HCT116 (cell line): ENCODE data around the gene FOXK1. TPM values are rescaled to one million over a fixed set of nuclear protein-coding genes. Genes with fewer than 3 reads are reported as not detected.

Source experiments
- ATAC-seq: fragments of 200-7000 bp; cut with Tn5 transposase; 2 replicates; pipeline ENCODE4 v1.9.1; 2020; ENCODE audit warnings: mild to moderate bottlenecking, moderate library complexity
- BruUV-seq: library from RNA; stranded (reverse); fragments of 400-500 nt; replicated peaks from 2 replicates; lab custom pipeline; 2021; lab: Mats Ljungman, UMichigan
- CTCF ChIA-PET: fragments of 300-600 bp; sonication (Branson Sonifier 250); formaldehyde crosslinking; loops from one replicate; lab custom pipeline; 2021; ENCODE audit warnings: antibody characterized with exemption; lab: Charles Lee
- POLR2A ChIA-PET: fragments of 300-600, 350-600 bp; sonication (Branson Sonifier 250); formaldehyde crosslinking; loops from one replicate; lab custom pipeline; 2021; ENCODE audit warnings: antibody characterized with exemption; lab: Charles Lee
- RAD21 ChIA-PET, 2 experiments: fragments of 300-600 bp; sonication (Branson Sonifier 250); formaldehyde crosslinking; loops; one replicate each; lab custom pipeline; 2023; ENCODE audit warnings: low total read pairs in 2 of 2; ENCODE audit not compliant: uncharacterized antibody in 2 of 2, unreplicated experiment in 2 of 2, low non-redundant PET in 1 of 2; lab: Charles Lee
- DNase-seq: peaks from one replicate; pipeline ENCODE4 v3.0.0-alpha.2; 2010; ENCODE audit warnings: low read depth, low spot score
- H2AFZ ChIP-seq: fragments of 200-600 bp; shearing (Covaris generic), sonication (generic); 2 replicates; pipeline ENCODE4 v1.6.1; 2017; ENCODE audit warnings: low read depth, mixed run types, mixed read lengths, antibody characterized with exemption, low read length; ENCODE audit not compliant: poor library complexity, severe bottlenecking
- H3K27ac ChIP-seq: 2 replicates; pipeline ENCODE4 v1.5.1; 2012; ENCODE audit warnings: low read depth, low read length
- H3K27me3 ChIP-seq: fragments of 200-600 bp; sonication (generic); 2 replicates; pipeline ENCODE4 v1.6.1; 2016; ENCODE audit warnings: mixed run types, low read length, mixed read lengths; ENCODE audit not compliant: insufficient read depth
- H3K36me3 ChIP-seq, 2 experiments: fragments of 200-500 bp in 1 of 2; fragments of 200-600 bp in 1 of 2; sonication (Bioruptor generic) in 1 of 2; sonication (generic) in 1 of 2; 2 replicates each; pipeline versions ENCODE4 v1.5.1 to v1.6.1; 2014 to 2016; ENCODE audit warnings: low read length in 2 of 2, inconsistent platforms in 1 of 2, mixed read lengths in 1 of 2, mixed run types in 1 of 2; ENCODE audit not compliant: insufficient read depth in 2 of 2, control insufficient read depth in 1 of 2
- H3K4me1 ChIP-seq, 2 experiments: fragments of 200-600 bp in 1 of 2; sonication (generic) in 1 of 2; 2 replicates each; pipeline versions ENCODE4 v1.5.1 to v1.6.1; 2012 to 2017; ENCODE audit warnings: low read length in 2 of 2, inconsistent platforms in 1 of 2, mild to moderate bottlenecking in 1 of 2, mixed read lengths in 1 of 2, mixed run types in 1 of 2, moderate library complexity in 1 of 2; ENCODE audit not compliant: insufficient read depth in 2 of 2, control insufficient read depth in 1 of 2
- H3K4me2 ChIP-seq: fragments of 200-600 bp; sonication (generic); 2 replicates; pipeline ENCODE4 v1.6.1; 2017; ENCODE audit warnings: mixed run types, low read length, mixed read lengths
- H3K4me3 ChIP-seq, 2 experiments: fragments of 200-600 bp in 1 of 2; sonication (generic) in 1 of 2; replicated peaks in 1 of 2; 2 replicates each; pipeline ENCODE4 v1.5.1; 2011 to 2016; ENCODE audit warnings: low read length in 2 of 2, control low read depth in 1 of 2, low read depth in 1 of 2, mild to moderate bottlenecking in 1 of 2, mixed read lengths in 1 of 2, mixed run types in 1 of 2
- H3K79me2 ChIP-seq: fragments of 200-600 bp; sonication (generic); 2 replicates; pipeline ENCODE4 v1.6.1; 2017; ENCODE audit warnings: mild to moderate bottlenecking, mixed run types, low read length, moderate library complexity, mixed read lengths; ENCODE audit not compliant: insufficient read depth
- H3K9ac ChIP-seq: fragments of 200-600 bp; sonication (generic); 2 replicates; pipeline ENCODE4 v1.6.1; 2016; ENCODE audit warnings: low read length, mixed read lengths
- H3K9me2 ChIP-seq: fragments of 200-600 bp; sonication (generic), shearing (Covaris generic); 2 replicates; pipeline ENCODE4 v1.6.1; 2017; ENCODE audit warnings: mixed run types, mild to moderate bottlenecking, moderate library complexity; ENCODE audit not compliant: insufficient read depth
- H3K9me3 ChIP-seq, 2 experiments: fragments of 200-500 bp in 1 of 2; fragments of 200-600 bp in 1 of 2; sonication (Bioruptor generic) in 1 of 2; sonication (generic) in 1 of 2; 2 replicates each; pipeline ENCODE4 v1.6.1; 2014 to 2017; ENCODE audit warnings: low read length in 2 of 2, mixed read lengths in 2 of 2, inconsistent platforms in 1 of 2, low read depth in 1 of 2, mild to moderate bottlenecking in 1 of 2, mixed run types in 1 of 2, moderate library complexity in 1 of 2; ENCODE audit not compliant: control insufficient read depth in 1 of 2, insufficient read depth in 1 of 2
- H4K20me1 ChIP-seq: fragments of 200-600 bp; sonication (generic), shearing (Covaris generic); 2 replicates; pipeline ENCODE4 v1.6.1; 2017; ENCODE audit warnings: mixed run types, mild to moderate bottlenecking, moderate library complexity; ENCODE audit not compliant: insufficient read depth
- ATF3 ChIP-seq: IDR thresholded peaks from 2 replicates; pipeline ENCODE4 v1.6.1; 2012
- CBX3 ChIP-seq: IDR thresholded peaks from 2 replicates; pipeline ENCODE4 v1.6.1; 2012; ENCODE audit warnings: low read depth
- CEBPB ChIP-seq: IDR thresholded peaks from 2 replicates; pipeline ENCODE4 v1.6.1; 2012; ENCODE audit warnings: low read depth
- EGR1 ChIP-seq: IDR thresholded peaks from 2 replicates; pipeline ENCODE4 v1.6.1; 2012; ENCODE audit warnings: low read depth
- ELF1 ChIP-seq: IDR thresholded peaks from 2 replicates; pipeline ENCODE4 v1.6.1; 2012; ENCODE audit warnings: low read depth, borderline replicate concordance
- EZH2 ChIP-seq: fragments of 200-600 bp; sonication (generic); IDR thresholded peaks from 2 replicates; pipeline ENCODE4 v1.6.1; 2017; ENCODE audit warnings: antibody characterized with exemption, mixed run types
- EZH2phosphoT487 ChIP-seq: fragments of 200-600 bp; IDR thresholded peaks from 2 replicates; pipeline ENCODE4 v1.6.1; 2018; ENCODE audit warnings: antibody characterized with exemption, borderline replicate concordance
- JUND ChIP-seq: IDR thresholded peaks from 2 replicates; pipeline ENCODE4 v1.6.1; 2012
- POLR2AphosphoS5 ChIP-seq: IDR thresholded peaks from 2 replicates; pipeline ENCODE4 v1.6.1; 2011; ENCODE audit warnings: mild to moderate bottlenecking, low read depth, low read length, moderate library complexity
- RAD21 ChIP-seq: IDR thresholded peaks from 2 replicates; pipeline ENCODE4 v1.6.1; 2012; ENCODE audit warnings: low read depth, mild to moderate bottlenecking
- REST ChIP-seq: IDR thresholded peaks from 2 replicates; pipeline ENCODE4 v1.6.1; 2012; ENCODE audit warnings: low read depth
- SIN3A ChIP-seq: IDR thresholded peaks from 2 replicates; pipeline ENCODE4 v1.6.1; 2012; ENCODE audit warnings: low read depth
- SRF ChIP-seq: IDR thresholded peaks from 2 replicates; pipeline ENCODE4 v1.6.1; 2012; ENCODE audit warnings: low read depth
- TCF7L2 ChIP-seq: IDR thresholded peaks from 2 replicates; pipeline ENCODE4 v1.7.0; 2011; ENCODE audit warnings: borderline replicate concordance, inconsistent platforms; ENCODE audit not compliant: insufficient read depth, insufficient read length; ENCODE audit errors: extremely low read depth
- YY1 ChIP-seq: IDR thresholded peaks from 2 replicates; pipeline ENCODE4 v1.6.1; 2011; ENCODE audit warnings: low read length, low read depth, moderate library complexity, mild to moderate bottlenecking; ENCODE audit not compliant: insufficient replicate concordance; ENCODE audit errors: extremely low read depth
- ZFX ChIP-seq: fragments of 450-650 bp; IDR thresholded peaks from 2 replicates; pipeline ENCODE4 v1.6.1; 2017
- ZNF274 ChIP-seq: fragments of 200-500 bp; sonication (Bioruptor generic); IDR thresholded peaks from 2 replicates; pipeline ENCODE4 v1.6.1; 2014; ENCODE audit warnings: mild to moderate bottlenecking, low read depth, low read length, inconsistent platforms
- intact Hi-C: fragments of 100-400 bp; cut with micrococcal nuclease; formaldehyde crosslinking; loops from 2 replicates; pipeline ENCODE4 v1.10.0; 2022
- total RNA-seq: library from RNA; stranded (reverse); gene quantifications from one replicate; pipeline ENCODE4 v1.2.1, GENCODE V29; 2021; ENCODE audit not compliant: unreplicated experiment
- TF ChIP-seq, protein P1 (sequence below), 3 experiments: fragments of 200-600 bp in 1 of 3; sonication (generic) in 1 of 3; IDR thresholded peaks in 2 of 3; conservative IDR thresholded peaks in 1 of 3; 2 replicates each; pipeline ENCODE4 v1.5.1; 2012 to 2017; ENCODE audit warnings: low read depth in 2 of 3, low read length in 2 of 3, antibody characterized with exemption in 1 of 3, borderline replicate concordance in 1 of 3, control low read depth in 1 of 3, mild to moderate bottlenecking in 1 of 3, mixed read lengths in 1 of 3, mixed run types in 1 of 3, moderate library complexity in 1 of 3; ENCODE audit not compliant: insufficient read depth in 1 of 3
- TF ChIP-seq, protein P2 (sequence below): IDR thresholded peaks from 2 replicates; pipeline ENCODE4 v1.6.1; 2011; ENCODE audit warnings: mild to moderate bottlenecking, low read length, moderate library complexity; ENCODE audit not compliant: insufficient replicate concordance; ENCODE audit errors: extremely low read depth

The FOXK1 gene
- total RNA-seq, 1 experiment from 2014 or later = 60.5 TPM

DNA sequence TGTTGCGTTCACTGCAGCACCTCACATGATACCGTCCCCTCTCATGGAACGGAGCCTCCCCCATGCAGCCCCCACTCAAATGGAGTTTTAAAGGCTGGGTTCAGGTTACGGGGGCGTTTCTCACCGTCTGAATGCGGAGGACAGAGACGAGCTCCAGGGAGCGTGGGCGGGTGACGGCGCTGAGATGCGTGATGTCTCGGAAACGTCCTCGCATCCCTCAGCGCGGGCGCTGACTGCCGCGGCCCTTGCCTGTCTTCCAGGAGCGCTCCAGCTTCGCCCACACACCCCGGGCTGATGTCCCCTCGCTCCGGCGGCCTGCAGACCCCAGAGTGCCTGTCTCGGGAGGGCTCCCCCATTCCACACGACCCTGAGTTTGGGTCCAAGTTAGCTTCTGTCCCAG, 76.7 kb downstream of the FOXK1 start:
- Histone ChIP-seq H3K27ac (no peak overlapping the region), H4K20me1 (no peaks in the 10 kb centered on the region), H3K9ac (no peak overlapping the region), H3K36me3 (peaks cover 45 to 54% of the 10 kb centered on the region in 2 experiments), H3K4me3 (no peak overlapping the region), H3K9me3 (no peaks in the 10 kb centered on the region), H3K27me3 (no peaks in the 10 kb centered on the region), H2AFZ (no peak overlapping the region), H3K9me2 (no peaks in the 10 kb centered on the region), H3K79me2 (peaks cover 5% of the 10 kb centered on the region; the same call in 1 of the 2 replicates), H3K4me1 (peaks cover 0 to 3% of the 10 kb centered on the region in 2 experiments; a peak in 1 of 4 replicates), H3K4me2 (no peak overlapping the region)
- intact Hi-C loops = no loop called here
- TF ChIP-seq SRF (no peak), ATF3 (no peak), ELF1 (no peak), JUND (no peak), YY1 (no peak), POLR2AphosphoS5 (no peak), EGR1 (no peak), SIN3A (no peak), REST (no peak), CBX3 (no peak), EZH2 (no peak), ZNF274 (no peak), TCF7L2 (no peak), EZH2phosphoT487 (no peak), ZFX (no peak), CEBPB (no peak), RAD21 (no peak)
- TF ChIP-seq, protein P1, sequence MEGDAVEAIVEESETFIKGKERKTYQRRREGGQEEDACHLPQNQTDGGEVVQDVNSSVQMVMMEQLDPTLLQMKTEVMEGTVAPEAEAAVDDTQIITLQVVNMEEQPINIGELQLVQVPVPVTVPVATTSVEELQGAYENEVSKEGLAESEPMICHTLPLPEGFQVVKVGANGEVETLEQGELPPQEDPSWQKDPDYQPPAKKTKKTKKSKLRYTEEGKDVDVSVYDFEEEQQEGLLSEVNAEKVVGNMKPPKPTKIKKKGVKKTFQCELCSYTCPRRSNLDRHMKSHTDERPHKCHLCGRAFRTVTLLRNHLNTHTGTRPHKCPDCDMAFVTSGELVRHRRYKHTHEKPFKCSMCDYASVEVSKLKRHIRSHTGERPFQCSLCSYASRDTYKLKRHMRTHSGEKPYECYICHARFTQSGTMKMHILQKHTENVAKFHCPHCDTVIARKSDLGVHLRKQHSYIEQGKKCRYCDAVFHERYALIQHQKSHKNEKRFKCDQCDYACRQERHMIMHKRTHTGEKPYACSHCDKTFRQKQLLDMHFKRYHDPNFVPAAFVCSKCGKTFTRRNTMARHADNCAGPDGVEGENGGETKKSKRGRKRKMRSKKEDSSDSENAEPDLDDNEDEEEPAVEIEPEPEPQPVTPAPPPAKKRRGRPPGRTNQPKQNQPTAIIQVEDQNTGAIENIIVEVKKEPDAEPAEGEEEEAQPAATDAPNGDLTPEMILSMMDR (IDR thresholded peaks at IDR 0.05 in 2 of 3, conservative IDR thresholded peaks at IDR 0.05 in 1 of 3; ENCODE audit: borderline replicate concordance in 1 of 3, insufficient read depth in 1 of 3, low read depth in 2 of 3, low read length in 2 of 3) = no peak
- TF ChIP-seq, protein P2, sequence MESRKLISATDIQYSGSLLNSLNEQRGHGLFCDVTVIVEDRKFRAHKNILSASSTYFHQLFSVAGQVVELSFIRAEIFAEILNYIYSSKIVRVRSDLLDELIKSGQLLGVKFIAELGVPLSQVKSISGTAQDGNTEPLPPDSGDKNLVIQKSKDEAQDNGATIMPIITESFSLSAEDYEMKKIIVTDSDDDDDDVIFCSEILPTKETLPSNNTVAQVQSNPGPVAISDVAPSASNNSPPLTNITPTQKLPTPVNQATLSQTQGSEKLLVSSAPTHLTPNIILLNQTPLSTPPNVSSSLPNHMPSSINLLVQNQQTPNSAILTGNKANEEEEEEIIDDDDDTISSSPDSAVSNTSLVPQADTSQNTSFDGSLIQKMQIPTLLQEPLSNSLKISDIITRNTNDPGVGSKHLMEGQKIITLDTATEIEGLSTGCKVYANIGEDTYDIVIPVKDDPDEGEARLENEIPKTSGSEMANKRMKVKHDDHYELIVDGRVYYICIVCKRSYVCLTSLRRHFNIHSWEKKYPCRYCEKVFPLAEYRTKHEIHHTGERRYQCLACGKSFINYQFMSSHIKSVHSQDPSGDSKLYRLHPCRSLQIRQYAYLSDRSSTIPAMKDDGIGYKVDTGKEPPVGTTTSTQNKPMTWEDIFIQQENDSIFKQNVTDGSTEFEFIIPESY = no peak
- ATAC-seq (no peak), DNase-seq (no peak)
- no TSS peak for BruUV-seq
- RAD21 ChIA-PET = interaction anchor here in 1 of 2 experiments (0.6 kb wide), 1 partner anchor 394 kb away, joined by 7 read pairs; no protein-coding TSS in a partner anchor
- POLR2A ChIA-PET = no interaction called here
- CTCF ChIA-PET = no interaction called here
